ENCODE results near the gene AMPH. TPM values are rescaled to one million over a fixed set of nuclear protein-coding genes. Genes with fewer than 3 reads are reported as not detected.

Gene AMPH
- total RNA-seq, 4 donors from 2014 or later: 0.51 to 19.6 (median 11.6) TPM

DNA sequence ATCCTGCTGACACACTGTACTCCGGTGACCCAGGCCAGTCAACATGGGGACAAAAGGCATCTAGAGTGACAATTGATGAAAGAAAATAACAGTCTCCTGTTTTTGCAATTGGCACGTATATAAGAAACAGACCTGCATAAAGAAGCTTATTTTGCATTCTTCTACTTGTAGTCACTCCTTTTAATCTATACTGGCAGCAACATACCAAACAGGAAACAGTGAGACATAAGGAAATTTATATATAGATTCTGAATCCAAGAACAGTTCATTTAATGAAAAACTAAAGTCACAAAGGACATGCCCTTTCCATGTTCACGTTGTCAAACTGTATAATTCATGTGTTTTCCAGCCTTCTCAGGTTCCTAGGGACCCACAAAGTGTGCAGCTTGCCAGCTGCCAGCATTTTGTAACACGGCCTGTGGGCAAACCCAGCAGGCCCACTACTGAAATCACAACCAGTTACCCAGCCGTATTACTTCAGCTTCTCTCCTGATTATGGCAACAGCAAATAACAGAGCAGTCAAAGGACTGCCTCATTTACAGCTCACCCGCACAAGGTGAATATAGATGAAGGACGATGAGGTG lies 72.3 kb downstream of the AMPH start:
- no peak for TF ChIP-seq POLR2A (IDR thresholded peaks at IDR 0.05)
- TF ChIP-seq, protein P1, sequence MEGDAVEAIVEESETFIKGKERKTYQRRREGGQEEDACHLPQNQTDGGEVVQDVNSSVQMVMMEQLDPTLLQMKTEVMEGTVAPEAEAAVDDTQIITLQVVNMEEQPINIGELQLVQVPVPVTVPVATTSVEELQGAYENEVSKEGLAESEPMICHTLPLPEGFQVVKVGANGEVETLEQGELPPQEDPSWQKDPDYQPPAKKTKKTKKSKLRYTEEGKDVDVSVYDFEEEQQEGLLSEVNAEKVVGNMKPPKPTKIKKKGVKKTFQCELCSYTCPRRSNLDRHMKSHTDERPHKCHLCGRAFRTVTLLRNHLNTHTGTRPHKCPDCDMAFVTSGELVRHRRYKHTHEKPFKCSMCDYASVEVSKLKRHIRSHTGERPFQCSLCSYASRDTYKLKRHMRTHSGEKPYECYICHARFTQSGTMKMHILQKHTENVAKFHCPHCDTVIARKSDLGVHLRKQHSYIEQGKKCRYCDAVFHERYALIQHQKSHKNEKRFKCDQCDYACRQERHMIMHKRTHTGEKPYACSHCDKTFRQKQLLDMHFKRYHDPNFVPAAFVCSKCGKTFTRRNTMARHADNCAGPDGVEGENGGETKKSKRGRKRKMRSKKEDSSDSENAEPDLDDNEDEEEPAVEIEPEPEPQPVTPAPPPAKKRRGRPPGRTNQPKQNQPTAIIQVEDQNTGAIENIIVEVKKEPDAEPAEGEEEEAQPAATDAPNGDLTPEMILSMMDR (IDR thresholded peaks at IDR 0.05): no peak
- DNase-seq: no peak
- H3K27me3 ChIP-seq: no peaks in the 10 kb centered on the region
- no peak overlapping the region for H3K4me3 ChIP-seq
- no peak overlapping the region for H3K27ac ChIP-seq
- no peaks in the 10 kb centered on the region for H3K9me3 ChIP-seq
- intact Hi-C loops (cut with DNase I; ENCODE audit: low total_unique reads): no loop called here
- no peaks in the 10 kb centered on the region for H3K4me1 ChIP-seq
- H3K36me3 ChIP-seq: no peaks in the 10 kb centered on the region

DNA sequence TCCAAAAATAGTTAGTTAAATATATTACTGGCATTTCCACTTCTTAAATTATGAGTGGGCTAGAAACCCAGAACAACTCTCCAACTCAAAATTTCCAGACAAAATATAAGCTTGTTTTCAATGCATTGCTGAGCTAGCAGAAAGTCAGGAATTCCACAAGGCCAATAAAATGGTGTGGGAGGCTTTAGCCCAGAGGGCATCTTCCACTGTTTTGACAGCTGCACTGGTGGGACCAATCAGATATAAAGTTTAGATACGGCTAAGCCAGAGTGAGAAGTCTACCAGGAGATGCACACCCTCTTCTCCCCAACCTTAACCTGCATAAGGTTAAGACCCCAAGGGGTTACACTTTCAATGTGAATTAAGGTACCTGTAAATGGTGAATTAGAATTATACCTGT lies 76.6 kb downstream of the AMPH start:
- H3K4me3 ChIP-seq: no peak overlapping the region
- intact Hi-C loops (cut with DNase I; ENCODE audit: low total_unique reads): no loop called here
- no peaks in the 10 kb centered on the region for H3K4me1 ChIP-seq
- TF ChIP-seq POLR2A (IDR thresholded peaks at IDR 0.05): no peak
- TF ChIP-seq, protein P1 (IDR thresholded peaks at IDR 0.05): no peak
- H3K27me3 ChIP-seq: no peaks in the 10 kb centered on the region
- H3K27ac ChIP-seq: no peak overlapping the region
- DNase-seq: no peak
- no peaks in the 10 kb centered on the region for H3K36me3 ChIP-seq
- H3K9me3 ChIP-seq: no peaks in the 10 kb centered on the region

DNA sequence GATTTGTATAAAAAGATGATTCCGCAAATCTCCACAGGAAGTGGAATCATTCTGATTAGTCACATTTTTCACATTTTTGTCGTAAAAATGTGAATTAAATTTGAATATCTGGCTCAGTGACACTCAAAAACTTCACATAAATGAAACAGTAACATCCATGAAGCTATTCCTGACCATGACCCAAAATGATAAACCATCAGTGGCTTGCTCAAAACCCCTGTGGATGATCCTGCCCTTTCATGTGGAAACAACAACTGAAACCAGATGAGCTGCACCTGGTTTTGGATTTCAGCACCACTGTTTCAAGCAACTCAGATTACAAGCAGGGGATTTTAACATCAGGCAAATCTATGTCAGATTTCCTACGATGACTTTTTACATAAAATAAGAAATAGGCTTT lies 80.3 kb downstream of the AMPH start:
- TF ChIP-seq POLR2A (IDR thresholded peaks at IDR 0.05): no peak
- TF ChIP-seq, protein P1 (IDR thresholded peaks at IDR 0.05): no peak
- DNase-seq: no peak
- H3K36me3 ChIP-seq: no peaks in the 10 kb centered on the region
- no peak overlapping the region for H3K27ac ChIP-seq
- H3K4me1 ChIP-seq: no peaks in the 10 kb centered on the region
- no peaks in the 10 kb centered on the region for H3K9me3 ChIP-seq
- no peaks in the 10 kb centered on the region for H3K27me3 ChIP-seq
- H3K4me3 ChIP-seq: no peak overlapping the region
- intact Hi-C loops (cut with DNase I; ENCODE audit: low total_unique reads): no loop called here

DNA sequence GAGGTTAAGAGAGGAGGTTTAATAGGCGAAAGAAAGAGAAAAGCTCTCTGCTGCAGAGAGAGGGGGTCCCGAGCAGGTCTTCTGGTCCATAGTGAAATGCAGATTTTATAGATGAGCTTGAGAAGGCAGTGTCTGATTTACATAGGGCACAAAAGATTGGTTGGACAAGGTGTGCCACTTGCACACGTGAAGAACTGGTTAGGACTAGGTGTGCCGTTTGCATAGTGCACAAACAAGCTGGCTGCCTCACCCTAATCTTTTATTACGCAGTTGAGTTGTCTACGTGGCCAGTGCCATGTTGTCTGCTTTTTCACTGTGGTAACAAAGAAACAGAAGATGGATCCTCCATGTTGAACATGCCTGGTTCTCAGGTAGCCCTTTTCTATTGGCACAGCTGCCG lies 82.6 kb downstream of the AMPH start:
- TF ChIP-seq POLR2A (IDR thresholded peaks at IDR 0.05): no peak
- TF ChIP-seq, protein P1 (IDR thresholded peaks at IDR 0.05): no peak
- Histone ChIP-seq H3K27ac (no peak overlapping the region), H3K4me3 (no peak overlapping the region), H3K4me1 (no peaks in the 10 kb centered on the region), H3K9me3 (no peaks in the 10 kb centered on the region), H3K27me3 (no peaks in the 10 kb centered on the region), H3K36me3 (no peaks in the 10 kb centered on the region)
- intact Hi-C loops (cut with DNase I; ENCODE audit: low total_unique reads): no loop called here
- no peak for DNase-seq

DNA sequence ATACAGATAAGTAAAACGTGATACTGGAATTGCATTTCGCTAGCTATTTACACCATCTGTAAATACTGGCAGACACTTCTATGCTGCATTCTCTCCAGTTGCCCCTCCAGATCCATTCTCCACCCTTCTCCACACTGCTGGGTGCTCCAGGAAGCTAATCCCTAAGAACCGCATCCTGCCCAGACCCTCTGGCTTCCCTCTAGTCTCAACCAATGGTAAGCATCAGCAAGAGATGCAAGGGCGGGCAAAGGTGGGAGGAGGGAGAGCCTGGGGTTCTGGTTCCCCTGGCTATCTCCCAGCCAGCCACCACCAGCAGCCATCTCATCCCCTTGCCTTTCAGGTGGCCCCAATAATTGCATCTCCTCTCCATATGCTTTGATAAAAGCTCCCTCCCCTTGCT lies 84.4 kb downstream of the AMPH start:
- intact Hi-C loops (cut with DNase I; ENCODE audit: low total_unique reads): no loop called here
- Histone ChIP-seq H3K36me3 (no peaks in the 10 kb centered on the region), H3K27me3 (no peaks in the 10 kb centered on the region), H3K9me3 (no peaks in the 10 kb centered on the region), H3K4me3 (no peak overlapping the region), H3K27ac (no peak overlapping the region), H3K4me1 (no peaks in the 10 kb centered on the region)
- TF ChIP-seq, protein P1 (IDR thresholded peaks at IDR 0.05): no peak
- TF ChIP-seq POLR2A (IDR thresholded peaks at IDR 0.05): no peak
- DNase-seq: no peak

All from uterus (tissue), 4 donors.